8988T (cell line): Measurements from ENCODE around the gene PTCH2.

Experiments used
- DNase-seq: peaks from one replicate; pipeline ENCODE4 v3.0.0; 2011

Gene PTCH2

DNA sequence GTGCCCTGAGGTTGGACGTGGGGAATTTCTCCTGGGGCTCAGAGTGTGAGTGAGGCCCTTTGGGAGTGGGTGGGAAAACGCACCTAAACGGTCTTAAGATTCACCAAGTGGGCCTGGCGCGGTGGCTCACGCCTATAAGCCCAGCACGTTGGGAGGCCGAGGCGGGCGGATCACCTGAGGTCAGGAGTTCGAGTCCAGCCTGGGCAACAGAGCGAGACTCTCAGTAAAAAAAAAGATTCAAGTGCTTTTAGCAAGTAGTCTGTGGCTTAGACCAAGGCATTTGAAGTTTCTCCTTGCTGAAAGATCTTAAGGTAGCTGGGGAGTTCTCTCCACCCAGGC, 66.4 kb downstream of the PTCH2 start:
- no peak for DNase-seq

DNA sequence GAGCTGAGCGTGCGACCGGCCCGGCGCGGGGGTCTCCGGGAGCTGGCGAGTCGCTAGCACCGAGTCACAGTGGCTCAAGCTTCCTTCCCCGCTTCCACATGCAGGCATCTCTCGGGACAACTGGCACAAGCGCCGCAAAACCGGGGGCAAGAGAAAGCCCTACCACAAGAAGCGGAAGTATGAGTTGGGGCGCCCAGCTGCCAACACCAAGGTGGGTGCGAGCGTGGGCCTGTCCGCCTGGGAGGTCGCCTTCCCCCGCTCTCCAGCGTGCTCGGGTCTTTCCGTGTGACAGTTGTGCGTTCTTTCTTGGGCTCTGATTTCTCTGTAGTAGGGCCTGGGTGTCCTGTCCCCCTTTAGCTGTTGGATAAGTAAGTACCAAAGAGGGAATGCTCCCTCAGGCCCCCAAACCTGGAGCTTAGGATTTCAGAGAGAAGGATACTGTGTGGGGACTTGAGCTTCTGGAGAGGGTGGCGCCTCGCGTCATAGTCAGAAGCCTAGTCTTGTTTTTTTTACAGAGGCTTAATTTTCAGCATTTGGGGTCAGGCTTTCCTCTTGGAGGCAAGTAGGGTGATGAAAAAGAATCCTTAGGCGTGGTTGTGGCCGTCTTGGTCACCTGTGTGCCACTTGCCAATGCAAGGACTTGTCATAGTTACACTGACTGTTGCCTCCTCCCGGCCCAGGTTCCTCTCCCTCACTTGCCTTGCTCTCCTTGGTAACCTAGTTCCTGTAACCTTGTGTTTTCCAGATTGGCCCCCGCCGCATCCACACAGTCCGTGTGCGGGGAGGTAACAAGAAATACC, 66.9 kb downstream of the PTCH2 start:
- no peak for DNase-seq

DNA sequence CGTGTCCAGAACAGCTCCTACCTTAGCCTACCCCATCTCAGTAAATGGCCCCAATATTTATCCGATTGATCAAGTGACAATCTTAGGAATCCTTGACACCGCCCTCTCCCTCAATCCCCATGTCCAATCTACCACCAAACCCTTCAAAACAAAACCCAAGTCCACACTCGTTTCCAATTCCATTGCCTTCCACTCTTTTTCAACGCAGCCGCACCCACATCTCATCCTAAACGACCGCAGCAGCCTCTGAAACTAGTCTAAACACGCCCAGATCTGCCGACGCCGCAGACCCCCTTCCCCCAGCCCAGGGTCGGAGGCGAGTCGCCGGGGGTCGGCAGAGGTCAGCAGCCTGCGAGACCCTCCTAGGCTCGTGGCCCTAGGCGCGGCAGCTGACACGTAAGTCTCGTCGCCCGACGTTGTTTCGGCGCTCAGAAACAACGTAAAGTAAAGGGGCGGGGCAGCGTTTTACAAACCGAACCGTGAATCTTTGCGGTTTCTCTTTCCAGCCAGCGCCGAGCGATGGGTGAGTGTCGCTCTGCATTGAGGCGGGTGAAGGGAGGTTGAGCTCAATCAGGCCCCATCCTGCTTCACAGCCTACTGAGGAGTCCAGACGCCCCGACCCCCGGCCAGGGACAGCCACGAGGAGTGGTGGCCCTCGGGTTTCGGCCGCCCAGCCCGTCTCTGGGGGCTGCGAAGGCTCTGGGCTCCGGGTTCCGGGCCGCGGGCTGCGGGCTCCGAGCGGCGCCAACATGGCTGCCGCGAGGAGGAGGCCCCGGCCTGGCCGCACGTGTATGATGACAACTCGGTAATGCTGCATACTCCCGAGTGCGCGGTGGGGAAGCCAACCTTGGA, 67.7 kb downstream of the PTCH2 start, which contains the start of gene RPS8:
Gene RPS8, plus strand, starts transcription at position 463 of the 852 bp plus-strand sequence. Its CDS starts 57 bp downstream, at position 520.
- peak; percentile 57 for DNase-seq
